HG03103 (cell line): ENCODE data around the gene RPL10.
A peak's percentile ranks its signal among the peaks of the same experiment; 100 is the strongest.

Source experiments
- ATAC-seq: cut with Tn5 transposase; IDR thresholded peaks from one replicate; pipeline ENCODE4 v1.9.1; 2021; ENCODE audit warnings: low read depth; ENCODE audit not compliant: unreplicated experiment

Gene RPL10

GRCh38 chrX:154428176-154429171 is 30.3 kb downstream of the RPL10 start, which contains the start of gene ATP6AP1:
Gene ATP6AP1, plus strand, starts transcription at chrX:154428677. Its CDS starts 16 bp downstream, at chrX:154428693.
- ATAC-seq: peak; percentile 96

- ATAC-seq: no peak
These were observed 31.5 kb downstream of the RPL10 start for GRCh38 chrX:154429711-154430110.

GRCh38 chrX:154430479-154430878 is 32.3 kb downstream of the RPL10 start:
- no peak for ATAC-seq

GRCh38 chrX:154430916-154431315 is 32.7 kb downstream of the RPL10 start:
- ATAC-seq: no peak

- no peak for ATAC-seq
These were observed 33.2 kb downstream of the RPL10 start for GRCh38 chrX:154431341-154431740.

- ATAC-seq: no peak
These were observed 34.0 kb downstream of the RPL10 start for GRCh38 chrX:154432210-154432609.

- no peak for ATAC-seq
These were observed 35.4 kb downstream of the RPL10 start for GRCh38 chrX:154433605-154434004.

- ATAC-seq: no peak
These were observed 36.4 kb downstream of the RPL10 start for GRCh38 chrX:154434394-154435168.

- no peak for ATAC-seq
These were observed 37.1 kb downstream of the RPL10 start for GRCh38 chrX:154435171-154435733.

- ATAC-seq: no peak
These were observed 38.3 kb downstream of the RPL10 start for GRCh38 chrX:154436374-154436982.

GRCh38 chrX:154436983-154437752 is 39.0 kb downstream of the RPL10 start, which contains the start of gene GDI1:
Gene GDI1, plus strand, starts transcription at chrX:154437154. Its CDS starts 101 bp downstream, at chrX:154437255.
- no peak for ATAC-seq

GRCh38 chrX:154437971-154438893 is 40.1 kb downstream of the RPL10 start:
- no peak for ATAC-seq

- ATAC-seq: no peak
These were observed 41.7 kb downstream of the RPL10 start for GRCh38 chrX:154439841-154440240.

GRCh38 chrX:154440623-154441357 is 42.6 kb downstream of the RPL10 start:
- ATAC-seq: no peak

- ATAC-seq: no peak
These were observed 43.4 kb downstream of the RPL10 start for GRCh38 chrX:154441564-154441963.

GRCh38 chrX:154441984-154442707 is 44.0 kb downstream of the RPL10 start:
- no peak for ATAC-seq

- no peak for ATAC-seq
These were observed 45.3 kb downstream of the RPL10 start for GRCh38 chrX:154443479-154443910.
